Testis (tissue), 3 donors: ENCODE data around the gene MGAT5. TPM values are rescaled to one million over a fixed set of nuclear protein-coding genes. Genes with fewer than 3 reads are reported as not detected.

ENCODE experiments used
- DNase-seq: peaks from one replicate; pipeline ENCODE4 v3.0.0-alpha.2; 2019
- H3K27ac ChIP-seq, 2 donors: fragments of 200-600 bp; sonication (generic); one replicate each; pipeline ENCODE4 v1.5.1; 2019
- H3K27me3 ChIP-seq: fragments of 200-600 bp; sonication (generic); one replicate; pipeline ENCODE4 v1.5.1; 2019
- H3K36me3 ChIP-seq: fragments of 200-600 bp; sonication (generic); one replicate; pipeline ENCODE4 v1.5.1; 2017; ENCODE audit warnings: low read depth; ENCODE audit errors: missing control alignments
- H3K4me1 ChIP-seq: fragments of 200-600 bp; sonication (generic); one replicate; pipeline ENCODE4 v1.5.1; 2019
- H3K4me3 ChIP-seq, 2 donors: fragments of 200-600 bp; sonication (generic); one replicate each; pipeline ENCODE4 v1.5.1; 2017 to 2019
- H3K9me3 ChIP-seq: fragments of 200-600 bp; sonication (generic); one replicate; pipeline ENCODE4 v1.5.1; 2017
- POLR2A ChIP-seq: fragments of 450-650 bp; IDR thresholded peaks from one replicate; pipeline ENCODE4 v1.6.1; 2017; ENCODE audit warnings: antibody characterized with exemption, mild to moderate bottlenecking, moderate library complexity
- WGBS, 2 donors: methylation state at CpG; one replicate each; pipeline ENCODE4 v1.1.5; 2018; 5-methylcytosine and 5-hydroxymethylcytosine counted together
- intact Hi-C: fragments of 100-400 bp; cut with DNase I; formaldehyde crosslinking; loops from one replicate; pipeline ENCODE4 v1.15.1; 2023; ENCODE audit warnings: low total_unique reads
- polyA plus RNA-seq: library from polyadenylated mRNA; stranded (reverse); fragments of 350-450 nt; fragmentation: Illumina TruSeq; extraction: RNeasy Lipid Tissue Mini Kit (QIAGEN cat#74804); gene quantifications from one replicate; pipeline ENCODE4 v1.2.3, GENCODE V29; 2014; ENCODE audit warnings: low read depth, low replicate concordance; ENCODE audit not compliant: insufficient read depth
- total RNA-seq, 2 donors: library from RNA; depleted of rRNA; stranded (reverse); fragments of >200 nt; gene quantifications; one replicate each; pipeline ENCODE4 v1.2.3, GENCODE V29; 2016
- TF ChIP-seq, protein P1 (sequence below), 3 experiments: fragments of 450-650 bp in 2 of 3; fragments of 200-600 bp in 1 of 3; sonication (generic) in 1 of 3; IDR thresholded peaks; one replicate each; pipeline ENCODE4 v1.5.1; 2016 to 2019; ENCODE audit warnings: antibody characterized with exemption in 3 of 3, mild to moderate bottlenecking in 2 of 3, moderate library complexity in 1 of 3

MGAT5 gene
- total and polyA plus RNA-seq, 3 donors from 2014 or later: 31.6 to 73.8 (median 64.5) TPM

DNA sequence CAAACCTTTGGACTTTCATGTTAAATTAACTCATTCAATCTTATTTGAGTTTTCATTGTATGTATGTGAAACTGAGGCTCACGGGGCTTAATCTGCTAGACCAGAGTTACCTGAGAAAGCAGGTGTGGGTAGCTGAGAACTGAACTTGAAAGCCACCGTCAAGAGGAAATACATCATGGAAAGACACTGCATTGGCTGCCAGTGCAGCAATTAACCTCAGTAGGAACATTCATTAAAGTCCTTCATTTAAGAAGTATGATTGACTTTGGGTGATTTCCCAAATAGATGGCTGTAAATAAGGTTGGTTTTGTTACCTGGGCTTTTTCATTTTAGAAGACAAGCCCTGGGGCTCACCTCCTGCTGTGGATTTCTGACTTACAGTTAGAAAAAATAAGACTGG is 36.5 kb upstream of the MGAT5 start:
- Histone ChIP-seq H3K36me3 (no peaks in the 10 kb centered on the region), H3K4me3 (no peak overlapping the region), H3K27me3 (no peaks in the 10 kb centered on the region), H3K9me3 (no peaks in the 10 kb centered on the region), H3K4me1 (peaks cover 13% of the 10 kb centered on the region), H3K27ac (no peak overlapping the region)
- DNase-seq: no peak
- TF ChIP-seq POLR2A: no peak
- TF ChIP-seq, protein P1, sequence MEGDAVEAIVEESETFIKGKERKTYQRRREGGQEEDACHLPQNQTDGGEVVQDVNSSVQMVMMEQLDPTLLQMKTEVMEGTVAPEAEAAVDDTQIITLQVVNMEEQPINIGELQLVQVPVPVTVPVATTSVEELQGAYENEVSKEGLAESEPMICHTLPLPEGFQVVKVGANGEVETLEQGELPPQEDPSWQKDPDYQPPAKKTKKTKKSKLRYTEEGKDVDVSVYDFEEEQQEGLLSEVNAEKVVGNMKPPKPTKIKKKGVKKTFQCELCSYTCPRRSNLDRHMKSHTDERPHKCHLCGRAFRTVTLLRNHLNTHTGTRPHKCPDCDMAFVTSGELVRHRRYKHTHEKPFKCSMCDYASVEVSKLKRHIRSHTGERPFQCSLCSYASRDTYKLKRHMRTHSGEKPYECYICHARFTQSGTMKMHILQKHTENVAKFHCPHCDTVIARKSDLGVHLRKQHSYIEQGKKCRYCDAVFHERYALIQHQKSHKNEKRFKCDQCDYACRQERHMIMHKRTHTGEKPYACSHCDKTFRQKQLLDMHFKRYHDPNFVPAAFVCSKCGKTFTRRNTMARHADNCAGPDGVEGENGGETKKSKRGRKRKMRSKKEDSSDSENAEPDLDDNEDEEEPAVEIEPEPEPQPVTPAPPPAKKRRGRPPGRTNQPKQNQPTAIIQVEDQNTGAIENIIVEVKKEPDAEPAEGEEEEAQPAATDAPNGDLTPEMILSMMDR (IDR thresholded peaks at IDR 0.05): no peak
- 91 to 95% methylated on average over 2 of the region's 2 CpGs for WGBS, 2 donors
- intact Hi-C loops: no loop called here

DNA sequence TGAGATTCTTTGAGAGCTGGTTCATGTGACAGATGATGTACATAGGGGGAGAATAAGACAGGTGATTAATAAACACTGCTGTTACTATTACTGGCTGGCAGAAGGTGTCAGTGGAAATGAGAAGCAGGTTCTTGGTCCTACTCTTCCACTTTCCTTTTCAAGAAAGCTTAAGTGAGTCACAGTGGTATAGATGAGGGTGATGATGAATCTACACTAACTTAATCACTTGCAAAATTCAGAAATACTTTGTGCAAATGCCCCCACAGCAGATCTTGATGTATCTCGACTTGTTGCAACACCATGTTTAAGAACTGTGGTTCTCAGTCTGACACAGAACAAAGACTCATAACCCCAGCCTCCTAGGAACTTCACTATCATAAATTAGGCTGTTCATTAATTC is 35.9 kb upstream of the MGAT5 start:
- 92 to 93% methylated on average over 1 of the region's 1 CpG for WGBS, 2 donors
- no peaks in the 10 kb centered on the region for H3K27me3 ChIP-seq
- intact Hi-C loops: no loop called here
- no peak for DNase-seq
- H3K4me3 ChIP-seq: no peak overlapping the region
- H3K9me3 ChIP-seq: no peaks in the 10 kb centered on the region
- TF ChIP-seq POLR2A: no peak
- TF ChIP-seq, protein P1 (IDR thresholded peaks at IDR 0.05): no peak
- peaks cover 7% of the 10 kb centered on the region for H3K4me1 ChIP-seq
- no peak overlapping the region for H3K27ac ChIP-seq
- no peaks in the 10 kb centered on the region for H3K36me3 ChIP-seq

DNA sequence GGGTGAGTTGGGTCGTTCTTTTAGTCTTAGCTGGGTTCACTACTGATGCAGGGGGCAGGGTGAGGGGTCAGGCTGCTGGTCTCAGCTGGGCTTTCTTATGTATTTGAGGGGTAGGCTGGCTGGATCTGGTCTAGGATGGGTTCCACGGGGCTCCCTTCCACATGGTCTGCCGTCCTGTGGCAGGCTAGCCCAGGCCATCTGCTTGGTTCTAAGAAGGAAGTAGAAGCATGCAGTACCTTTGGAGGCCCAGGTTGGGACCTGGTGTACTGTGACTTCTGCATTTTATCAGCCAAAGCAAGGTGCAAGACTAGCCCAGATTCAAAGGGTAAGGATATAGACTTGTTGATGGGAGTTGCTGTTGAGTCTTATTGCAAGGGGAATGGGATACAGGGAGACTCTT is 35.5 kb upstream of the MGAT5 start:
- no peak for DNase-seq
- intact Hi-C loops: no loop called here
- H3K27me3 ChIP-seq: no peaks in the 10 kb centered on the region
- TF ChIP-seq, protein P1 (IDR thresholded peaks at IDR 0.05): no peak
- no peak for TF ChIP-seq POLR2A
- H3K36me3 ChIP-seq: no peaks in the 10 kb centered on the region
- no peak overlapping the region for H3K27ac ChIP-seq
- peaks cover 6% of the 10 kb centered on the region for H3K4me1 ChIP-seq
- no peak overlapping the region for H3K4me3 ChIP-seq
- WGBS, 2 donors: 93 to 96% methylated on average over 3 of the region's 3 CpGs
- no peaks in the 10 kb centered on the region for H3K9me3 ChIP-seq

DNA sequence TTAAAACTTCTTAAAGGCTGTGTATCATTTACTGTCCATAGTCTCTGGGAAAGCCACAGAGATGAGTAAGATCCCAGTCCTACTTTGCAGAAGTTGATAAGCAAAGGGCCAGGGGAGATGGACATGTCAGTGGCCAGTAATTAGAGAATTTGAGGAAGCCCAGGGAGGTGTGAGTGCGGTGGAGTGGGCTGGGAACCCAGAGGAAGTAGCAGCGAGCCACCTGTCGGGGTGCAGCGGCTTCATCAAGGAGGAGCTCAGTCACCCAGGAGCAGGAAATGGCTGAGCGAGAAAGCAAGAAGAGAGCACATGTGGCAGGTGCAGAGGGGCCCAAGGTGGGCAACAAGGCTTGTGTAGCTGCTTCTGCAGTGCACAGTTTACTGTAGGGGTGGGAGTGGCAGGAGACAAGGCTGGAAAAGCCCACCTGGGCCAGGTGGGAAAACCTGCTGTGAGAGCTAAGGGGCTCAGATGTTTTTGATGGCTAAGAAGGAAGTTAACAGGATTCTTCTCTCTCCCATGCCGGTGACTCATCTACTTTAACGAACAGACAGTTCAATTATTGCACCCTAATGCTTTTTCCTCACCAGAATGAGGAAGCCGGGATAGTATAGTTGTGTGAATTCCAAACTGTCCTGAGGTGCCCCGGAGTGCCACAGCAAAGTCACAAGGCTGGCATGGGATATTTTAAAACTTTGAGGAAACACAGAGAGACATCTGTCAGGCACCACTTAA is 34.8 kb upstream of the MGAT5 start:
- no peak overlapping the region for H3K4me3 ChIP-seq
- no peaks in the 10 kb centered on the region for H3K36me3 ChIP-seq
- DNase-seq: no peak
- no peaks in the 10 kb centered on the region for H3K9me3 ChIP-seq
- peaks cover 6% of the 10 kb centered on the region for H3K4me1 ChIP-seq
- 85 to 89% methylated on average over 9 of the region's 9 CpGs for WGBS, 2 donors
- intact Hi-C loops: no loop called here
- TF ChIP-seq POLR2A: no peak
- TF ChIP-seq, protein P1 (IDR thresholded peaks at IDR 0.05): no peak
- no peak overlapping the region for H3K27ac ChIP-seq
- H3K27me3 ChIP-seq: no peaks in the 10 kb centered on the region
